Lung (tissue), 12 donors: ENCODE measurements around the gene MAN1A1. TPM values are rescaled to one million over a fixed set of nuclear protein-coding genes. Genes with fewer than 3 reads are reported as not detected.
A peak's percentile ranks its signal among the peaks of the same experiment; 100 is the strongest.

Experiments
- ATAC-seq: fragments of 200-7000 bp; cut with Tn5 transposase; one replicate; pipeline ENCODE4 v1.9.1; 2020; ENCODE audit warnings: moderate number of reproducible peaks; ENCODE audit not compliant: insufficient read depth, low FRiP score
- DNase-seq, 3 donors: peaks; one replicate each; pipeline ENCODE4 v3.0.0-alpha.2; 2013 to 2017
- H3K27ac ChIP-seq, 2 donors: one replicate each; pipeline ENCODE4 v1.5.1; 2013; ENCODE audit warnings: mild to moderate bottlenecking in 2 of 2, moderate library complexity in 2 of 2, control low read depth in 1 of 2, inconsistent platforms in 1 of 2, low read depth in 1 of 2, low read length in 1 of 2
- H3K27me3 ChIP-seq, 3 donors: one replicate each; pipeline ENCODE4 v1.5.1; 2013; ENCODE audit warnings: low read length in 2 of 3; ENCODE audit not compliant: control insufficient read depth in 3 of 3, insufficient read depth in 3 of 3
- H3K36me3 ChIP-seq, 4 donors: one replicate each; pipeline ENCODE4 v1.5.1; 2013; ENCODE audit warnings: low read length in 4 of 4, mild to moderate bottlenecking in 1 of 4, moderate library complexity in 1 of 4; ENCODE audit not compliant: control insufficient read depth in 4 of 4, insufficient read depth in 4 of 4
- H3K4me1 ChIP-seq, 5 donors: one replicate each; pipeline ENCODE4 v1.5.1; 2013; ENCODE audit warnings: low read length in 5 of 5, mild to moderate bottlenecking in 2 of 5, moderate library complexity in 1 of 5; ENCODE audit not compliant: control insufficient read depth in 5 of 5, insufficient read depth in 5 of 5
- H3K4me3 ChIP-seq: one replicate; pipeline ENCODE4 v1.5.1; 2013; ENCODE audit warnings: mild to moderate bottlenecking, control low read depth, moderate library complexity
- H3K9ac ChIP-seq, 2 donors: one replicate each; pipeline ENCODE4 v1.5.1; 2013; ENCODE audit warnings: low read length in 2 of 2, control low read depth in 1 of 2; ENCODE audit not compliant: insufficient read depth in 1 of 2
- H3K9me3 ChIP-seq, 4 donors: one replicate each; pipeline ENCODE4 v1.5.1; 2013; ENCODE audit warnings: low read length in 3 of 4, mild to moderate bottlenecking in 1 of 4, moderate library complexity in 1 of 4; ENCODE audit not compliant: control insufficient read depth in 4 of 4, insufficient read depth in 3 of 4
- CTCF ChIP-seq: IDR thresholded peaks from 2 replicates; pipeline ENCODE4 v1.5.1; 2012; ENCODE audit warnings: mild to moderate bottlenecking; ENCODE audit errors: control extremely low read depth, extremely low read depth
- WGBS, 2 donors: extraction: QIAGEN DNeasy Blood & Tissue Kit; methylation state at CpG; one replicate each; pipeline ENCODE4 v1.1.7; 2013; 5-methylcytosine and 5-hydroxymethylcytosine counted together
- polyA plus RNA-seq, 2 donors: library from polyadenylated mRNA; stranded (reverse); fragments of 200-250 nt; gene quantifications; one replicate each; pipeline ENCODE4 v1.2.1, GENCODE V29; 2013
- total RNA-seq, 2 donors: library from RNA; depleted of rRNA in 1 of 2; stranded (reverse); fragments of >200 nt in 1 of 2; gene quantifications; one replicate each; pipeline ENCODE4 v1.2.1, GENCODE V29; 2014 to 2021
- donor health status: control.
- donor health status: control.
- donor health status: Bipolar disorder and iron deficiency.
- donor health status: healthy.
- donor health status: DM: yes; HTN: yes; CAD: no.

The MAN1A1 gene
- total and polyA plus RNA-seq, 4 donors = 13.9 to 71.0 (median 48.2) TPM

GRCh38 chr6:119261944-119262284 lies 87.6 kb downstream of the MAN1A1 start:
- H3K36me3 ChIP-seq = peaks cover 0 to 1% (median 0%) of the 10 kb centered on the region in 4 donors
- no peak overlapping the region for H3K9ac ChIP-seq
- no peaks in the 10 kb centered on the region for H3K9me3 ChIP-seq
- H3K4me3 ChIP-seq = no peak overlapping the region
- no peaks in the 10 kb centered on the region for H3K27me3 ChIP-seq
- no peak overlapping the region for H3K27ac ChIP-seq
- peak; percentile 6 for ATAC-seq
- no peak for DNase-seq
- no peak for TF ChIP-seq CTCF
- peaks cover 0 to 8% (median 0%) of the 10 kb centered on the region in 5 donors for H3K4me1 ChIP-seq
- 65 to 81% methylated on average over 3 of the region's 3 CpGs for WGBS, 2 donors

GRCh38 chr6:119259027-119259426 lies 90.5 kb downstream of the MAN1A1 start:
- peaks cover 0 to 1% (median 0%) of the 10 kb centered on the region in 4 donors for H3K36me3 ChIP-seq
- WGBS, 2 donors = 43 to 44% methylated on average over 1 of the region's 1 CpG
- H3K9ac ChIP-seq = no peak overlapping the region
- H3K27me3 ChIP-seq = no peaks in the 10 kb centered on the region
- DNase-seq (no peak), ATAC-seq (no peak)
- H3K27ac ChIP-seq = no peak overlapping the region
- no peaks in the 10 kb centered on the region for H3K9me3 ChIP-seq
- peaks cover 0 to 4% (median 0%) of the 10 kb centered on the region in 5 donors for H3K4me1 ChIP-seq
- no peak for TF ChIP-seq CTCF
- no peak overlapping the region for H3K4me3 ChIP-seq

GRCh38 chr6:119257726-119258125 lies 91.8 kb downstream of the MAN1A1 start:
- Histone ChIP-seq H3K4me1 (peaks cover 0 to 4% (median 0%) of the 10 kb centered on the region in 5 donors), H3K36me3 (no peaks in the 10 kb centered on the region), H3K27me3 (no peaks in the 10 kb centered on the region), H3K9me3 (no peaks in the 10 kb centered on the region), H3K4me3 (no peak overlapping the region), H3K9ac (no peak overlapping the region), H3K27ac (no peak overlapping the region)
- no peak for TF ChIP-seq CTCF
- WGBS, 2 donors = 97 to 100% methylated on average over 1 of the region's 1 CpG
- ATAC-seq (no peak), DNase-seq (no peak)

GRCh38 chr6:119256978-119257462 lies 92.5 kb downstream of the MAN1A1 start:
- Histone ChIP-seq H3K27me3 (no peaks in the 10 kb centered on the region), H3K4me1 (peaks cover 0 to 4% (median 0%) of the 10 kb centered on the region in 5 donors), H3K9me3 (no peaks in the 10 kb centered on the region), H3K9ac (no peak overlapping the region), H3K27ac (no peak overlapping the region), H3K36me3 (no peaks in the 10 kb centered on the region), H3K4me3 (no peak overlapping the region)
- ATAC-seq (no peak), DNase-seq (no peak)
- 75 to 88% methylated on average over 2 of the region's 2 CpGs for WGBS, 2 donors
- no peak for TF ChIP-seq CTCF
